ENCODE results near the gene PGAM1. TPM values are rescaled to one million over a fixed set of nuclear protein-coding genes. Genes with fewer than 3 reads are reported as not detected.

Gene PGAM1
- total and polyA plus RNA-seq, 2 of the 4 experiments (the other 2 are of a cell fraction) = 686 to 841 TPM

GRCh38 chr10:97380516-97380915 is 45.5 kb upstream of the PGAM1 start:
- POLR2A ChIA-PET (ENCODE audit: unreplicated experiment) = no interaction called here
- in situ Hi-C loops (cut with MboI; ENCODE audit: low sequenced_read_pairs) = no loop called here

More at GRCh38 chr10:97380516-97380915, 45.5 kb upstream of the PGAM1 start:
- H3K4me2 ChIP-seq (ENCODE audit: low read depth, low read length) = no peak overlapping the region
- H3K9me1 ChIP-seq (ENCODE audit: insufficient read depth, low read length) = no peaks in the 10 kb centered on the region
- H4K5ac ChIP-seq (ENCODE audit: low read depth, low read length) = no peak overlapping the region
- intact Hi-C loops (cut with micrococcal nuclease) = no loop called here
- no peak overlapping the region for H2BK15ac ChIP-seq (ENCODE audit: low read depth, low read length)
- no peak overlapping the region for H3K23ac ChIP-seq (ENCODE audit: low read depth, low read length)
- H2AFZ ChIP-seq (replicated peaks; ENCODE audit: low read length, poor library complexity) = no peak overlapping the region
- H2BK20ac ChIP-seq (ENCODE audit: low read depth, low read length) = no peak overlapping the region
- H3K4me3 ChIP-seq (ENCODE audit: insufficient read depth, low read depth, low read length) = no peak overlapping the region
- H4K8ac ChIP-seq (ENCODE audit: low read depth in 2 of 2, low read length in 2 of 2) = no peak overlapping the region
- no peak overlapping the region for H3K14ac ChIP-seq (replicated peaks; ENCODE audit: low read depth, low read length)
- no peaks in the 10 kb centered on the region for H3K9me3 ChIP-seq (ENCODE audit: control insufficient read depth, insufficient read depth, low read length)
- no peak for DNase-seq
- dilution Hi-C loops (cut with HindIII; ENCODE audit: low sequenced_read_pairs, unreplicated experiment) = no loop called here
- BruUV-seq (replicated peaks) = no TSS peak
- H3K9ac ChIP-seq (ENCODE audit: low read depth, low read length) = no peak overlapping the region
- CTCF ChIA-PET = no interaction called here
- no peak overlapping the region for H2AK5ac ChIP-seq (ENCODE audit: low read depth, low read length)
- no peaks in the 10 kb centered on the region for H4K20me1 ChIP-seq (ENCODE audit: insufficient read depth, low read length)
- H3K18ac ChIP-seq (ENCODE audit: low read depth, low read length) = no peak overlapping the region
- peaks cover 24% of the 10 kb centered on the region for H3K36me3 ChIP-seq (ENCODE audit: control insufficient read depth, insufficient read depth, low read length)
- WGBS, 2 experiments (ENCODE audit: extremely low coverage in 2 of 2, insufficient read length in 1 of 2) = 83% methylated on average over 5 of the region's 8 CpGs; no CpG with 5 or more reads in 1 of the 2 experiments
- no peak overlapping the region for H2BK120ac ChIP-seq (ENCODE audit: low read depth, low read length)
- H2AK9ac ChIP-seq (replicated peaks; ENCODE audit: low read depth, low read length, poor library complexity) = no peak overlapping the region
- no peak overlapping the region for H4K91ac ChIP-seq (ENCODE audit: insufficient read depth, low read depth, low read length)
- H3K79me1 ChIP-seq (ENCODE audit: low read depth in 1 of 2, low read length in 2 of 2) = no peaks in the 10 kb centered on the region; a peak in 1 of 4 replicates
- no peak for ATAC-seq (ENCODE audit: low read depth)
- H3K4ac ChIP-seq (ENCODE audit: low read depth, low read length) = no peak overlapping the region
- no peak overlapping the region for H3K56ac ChIP-seq (ENCODE audit: extremely low read depth, insufficient read depth, low read length)
- H3K27me3 ChIP-seq (ENCODE audit: control insufficient read depth, insufficient read depth, low read length) = no peaks in the 10 kb centered on the region
- H2BK5ac ChIP-seq (ENCODE audit: low read depth, low read length, poor library complexity, severe bottlenecking) = no peak overlapping the region
- H3K27ac ChIP-seq (ENCODE audit: insufficient read depth, low read length) = no peak overlapping the region
- TF ChIP-seq RFX5 (IDR thresholded peaks at IDR 0.05; ENCODE audit: low read depth, low read length) (no peak), CHD1 (IDR thresholded peaks at IDR 0.05; ENCODE audit: low read depth, low read length) (no peak), MXI1 (IDR thresholded peaks at IDR 0.05; ENCODE audit: borderline replicate concordance, low read depth, low read length) (no peak), MAZ (IDR thresholded peaks at IDR 0.05; ENCODE audit: borderline replicate concordance, low read depth, low read length) (no peak), RAD21 (IDR thresholded peaks at IDR 0.05; ENCODE audit: low read length) (no peak), MAFK (IDR thresholded peaks at IDR 0.05; ENCODE audit: low read depth, low read length) (no peak), RCOR1 (IDR thresholded peaks at IDR 0.05; ENCODE audit: insufficient replicate concordance, low read length) (no peak), POLR2A (IDR thresholded peaks at IDR 0.05; ENCODE audit: low read depth, low read length) (no peak), ELK1 (IDR thresholded peaks at IDR 0.05; ENCODE audit: borderline replicate concordance, low read depth, low read length) (no peak), BHLHE40 (IDR thresholded peaks at IDR 0.05; ENCODE audit: low read depth, low read length) (no peak), USF2 (IDR thresholded peaks at IDR 0.05; ENCODE audit: low read depth, low read length) (no peak), SMC3 (IDR thresholded peaks at IDR 0.05; ENCODE audit: low read depth, low read length) (no peak)
- no peaks in the 10 kb centered on the region for H3K4me1 ChIP-seq (ENCODE audit: control insufficient read depth, insufficient read depth, low read length)
